Mesothelial cell of epicardium (in vitro differentiated cells): ENCODE data around the gene TOMM40L. TPM values are rescaled to one million over a fixed set of nuclear protein-coding genes. Genes with fewer than 3 reads are reported as not detected.
A peak's percentile ranks its signal among the peaks of the same experiment; 100 is the strongest.
"Not testable (repeated sequence)": the region's sequence is repeated elsewhere in the genome, so short reads cannot be mapped to it uniquely, and the experiment has no call there.

ENCODE experiments used
- DNase-seq, 2 experiments: peaks; one replicate each; pipeline ENCODE4 v3.0.0; 2021; ENCODE audit warnings: low spot score in 2 of 2; ENCODE audit not compliant: unreplicated experiment in 2 of 2
- H3K27ac Mint-ChIP-seq: 2 replicates; pipeline ENCODE4 v1.8.0; 2021; ENCODE audit warnings: mixed read lengths
- H3K27me3 Mint-ChIP-seq: 2 replicates; pipeline ENCODE4 v1.8.0; 2021; ENCODE audit warnings: low read depth, mixed read lengths
- H3K36me3 Mint-ChIP-seq: 2 replicates; pipeline ENCODE4 v1.8.0; 2021; ENCODE audit warnings: mixed read lengths
- H3K4me1 Mint-ChIP-seq: 2 replicates; pipeline ENCODE4 v1.8.0; 2021; ENCODE audit warnings: mixed read lengths
- H3K4me3 Mint-ChIP-seq: 2 replicates; pipeline ENCODE4 v1.8.0; 2021; ENCODE audit warnings: mild to moderate bottlenecking, moderate library complexity, mixed read lengths
- H3K9me3 Mint-ChIP-seq: 2 replicates; pipeline ENCODE4 v1.8.0; 2021; ENCODE audit warnings: mixed read lengths
- total RNA-seq: library from RNA; stranded (reverse); gene quantifications from 3 replicates; pipeline ENCODE4 v1.2.1, GENCODE V29; 2021
- TF ChIP-seq, protein P1 (sequence below): fragments of 200-600 bp; sonication (generic); IDR thresholded peaks from one replicate; pipeline ENCODE4 v1.5.0; 2021; ENCODE audit warnings: antibody characterized with exemption; ENCODE audit not compliant: unreplicated experiment

The TOMM40L gene
- total RNA-seq, 1 donor from 2014 or later = 9.3 TPM

DNA sequence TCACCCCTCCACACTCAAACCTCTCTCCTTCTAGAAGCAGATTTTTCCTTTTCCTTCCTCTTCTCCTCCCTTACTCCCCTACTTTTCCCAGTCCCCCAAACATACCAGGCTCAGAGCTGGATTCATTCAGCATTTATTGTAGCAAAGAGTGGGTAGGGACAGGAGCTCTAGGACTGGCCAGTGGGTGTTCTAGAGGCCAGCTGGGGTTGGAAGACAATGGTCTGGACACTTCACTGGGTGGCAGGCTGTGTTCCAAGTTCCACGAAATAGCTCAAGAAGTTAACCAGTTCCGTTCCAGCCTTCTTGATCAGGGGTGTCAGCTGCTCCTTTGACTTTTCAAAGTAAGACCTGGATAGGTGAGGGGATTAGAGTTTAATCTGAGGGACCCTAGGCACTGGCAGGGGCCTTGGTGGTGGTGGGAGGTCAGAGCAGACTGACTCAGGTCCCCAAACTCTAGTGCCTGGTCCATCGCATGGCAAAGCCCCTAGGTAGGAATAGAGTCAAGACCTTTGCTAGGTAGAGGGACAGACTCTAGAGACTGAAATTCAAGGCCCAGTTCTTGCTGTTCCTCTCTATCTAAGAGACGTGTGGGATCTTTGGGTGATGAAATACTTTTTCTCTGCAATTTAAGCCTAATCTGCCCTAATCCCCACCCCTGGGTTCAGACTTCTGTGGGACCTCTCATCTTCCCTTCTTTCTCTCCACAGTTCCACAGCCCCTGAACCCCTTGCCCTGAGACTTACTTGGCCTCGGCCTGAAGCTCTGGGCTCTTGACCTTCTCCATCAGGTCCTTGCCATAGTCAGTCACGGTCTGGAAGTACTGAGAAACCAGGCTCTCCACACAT lies 3.5 kb upstream of the TOMM40L start:
- Mint-ChIP-seq H3K36me3 (no peaks in the 10 kb centered on the region), H3K4me3 (no peak overlapping the region), H3K4me1 (peaks cover 14% of the 10 kb centered on the region), H3K9me3 (no peaks in the 10 kb centered on the region), H3K27ac (no peak overlapping the region), H3K27me3 (no peaks in the 10 kb centered on the region)
- TF ChIP-seq, protein P1, sequence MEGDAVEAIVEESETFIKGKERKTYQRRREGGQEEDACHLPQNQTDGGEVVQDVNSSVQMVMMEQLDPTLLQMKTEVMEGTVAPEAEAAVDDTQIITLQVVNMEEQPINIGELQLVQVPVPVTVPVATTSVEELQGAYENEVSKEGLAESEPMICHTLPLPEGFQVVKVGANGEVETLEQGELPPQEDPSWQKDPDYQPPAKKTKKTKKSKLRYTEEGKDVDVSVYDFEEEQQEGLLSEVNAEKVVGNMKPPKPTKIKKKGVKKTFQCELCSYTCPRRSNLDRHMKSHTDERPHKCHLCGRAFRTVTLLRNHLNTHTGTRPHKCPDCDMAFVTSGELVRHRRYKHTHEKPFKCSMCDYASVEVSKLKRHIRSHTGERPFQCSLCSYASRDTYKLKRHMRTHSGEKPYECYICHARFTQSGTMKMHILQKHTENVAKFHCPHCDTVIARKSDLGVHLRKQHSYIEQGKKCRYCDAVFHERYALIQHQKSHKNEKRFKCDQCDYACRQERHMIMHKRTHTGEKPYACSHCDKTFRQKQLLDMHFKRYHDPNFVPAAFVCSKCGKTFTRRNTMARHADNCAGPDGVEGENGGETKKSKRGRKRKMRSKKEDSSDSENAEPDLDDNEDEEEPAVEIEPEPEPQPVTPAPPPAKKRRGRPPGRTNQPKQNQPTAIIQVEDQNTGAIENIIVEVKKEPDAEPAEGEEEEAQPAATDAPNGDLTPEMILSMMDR = no peak
- no peak for DNase-seq

DNA sequence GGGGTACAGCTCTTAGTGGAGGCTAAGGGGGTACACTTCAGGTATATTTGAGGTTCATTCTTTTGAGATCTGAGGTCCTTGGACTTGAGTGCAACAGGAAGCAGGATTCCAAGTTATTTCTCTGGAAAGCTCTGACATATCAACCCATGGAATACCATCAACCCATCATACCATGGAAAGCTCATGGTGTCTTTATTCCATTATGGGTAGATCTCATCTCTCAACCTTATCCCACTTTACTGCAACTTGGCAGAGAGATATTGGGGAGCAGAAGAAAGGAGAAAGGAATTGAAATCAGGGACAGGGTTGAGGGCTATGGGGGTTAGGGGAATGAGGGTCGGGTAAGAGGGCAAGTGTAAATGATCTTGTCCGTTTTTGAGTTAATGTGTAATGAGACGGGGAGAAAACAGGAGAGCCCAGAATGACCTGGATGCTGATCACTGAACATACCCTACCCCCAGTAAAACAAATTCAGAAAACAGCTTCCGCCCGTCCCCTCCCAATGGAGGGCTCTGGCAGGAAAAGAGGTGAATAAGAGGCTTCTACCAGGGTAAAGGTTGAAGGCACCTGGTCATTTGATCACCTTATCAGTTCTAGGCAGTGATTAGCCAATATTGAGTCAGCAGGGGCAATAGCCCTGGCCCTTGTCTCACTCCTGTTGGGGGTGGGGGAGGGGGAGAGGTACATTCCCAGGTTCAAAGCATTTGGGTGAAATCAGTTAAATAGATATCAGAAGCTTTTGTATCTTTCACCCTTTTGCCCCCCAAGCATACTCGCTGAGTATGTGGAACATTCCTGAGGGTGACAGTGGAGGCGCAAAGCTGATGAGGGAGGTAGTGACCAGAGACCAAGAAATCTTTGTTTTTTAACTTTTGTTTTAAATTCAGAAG lies 1.8 kb upstream of the TOMM40L start:
- Mint-ChIP-seq H3K27me3 (no peaks in the 10 kb centered on the region), H3K27ac (no peak overlapping the region), H3K4me1 (peaks cover 20% of the 10 kb centered on the region), H3K4me3 (no peak overlapping the region), H3K9me3 (no peaks in the 10 kb centered on the region), H3K36me3 (peaks cover 4% of the 10 kb centered on the region)
- TF ChIP-seq, protein P1 = no peak
- no peak for DNase-seq

DNA sequence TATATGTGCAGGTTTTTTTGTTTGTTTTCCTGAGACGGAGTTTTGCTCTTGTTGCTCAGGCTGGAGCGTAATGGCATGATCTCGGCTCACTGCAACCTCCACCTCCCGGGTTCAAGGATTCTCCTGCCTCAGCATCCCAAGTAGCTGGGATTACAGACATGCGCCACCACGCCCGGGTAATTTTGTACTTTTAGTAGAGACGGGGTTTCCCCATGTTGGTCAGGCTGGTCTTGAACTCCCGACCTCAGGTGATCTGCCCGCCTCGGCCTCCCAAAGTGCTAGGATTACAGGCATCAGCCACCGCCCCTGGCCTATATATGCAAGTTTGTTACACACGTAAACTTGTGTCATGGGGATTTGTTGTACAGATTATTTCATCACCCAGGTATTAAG lies 1.2 kb upstream of the TOMM40L start:
- not testable (repeated sequence) for H3K27ac Mint-ChIP-seq, H3K27me3 Mint-ChIP-seq, DNase-seq, H3K4me3 Mint-ChIP-seq, H3K9me3 Mint-ChIP-seq, H3K36me3 Mint-ChIP-seq
- peaks cover 20% of the 10 kb centered on the region for H3K4me1 Mint-ChIP-seq

DNA sequence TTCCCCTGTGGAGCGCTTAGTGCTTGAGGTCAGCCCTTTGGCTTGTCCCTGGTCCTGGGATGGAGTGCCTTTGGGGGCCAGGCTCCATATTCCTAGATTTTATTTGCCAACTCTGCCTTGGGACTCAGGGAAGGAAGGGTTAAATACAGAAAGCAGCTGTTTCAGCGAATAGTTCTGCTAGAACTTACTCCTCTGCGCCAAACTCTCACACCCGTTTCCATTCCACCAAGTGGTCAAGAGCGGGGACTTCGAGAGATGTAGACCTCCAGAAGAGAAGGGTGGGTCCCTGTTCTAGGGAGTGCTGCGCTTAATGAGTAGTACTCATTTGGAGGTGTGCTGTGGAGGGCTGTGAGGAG lies 704 bp upstream of the TOMM40L start:
- H3K9me3 Mint-ChIP-seq = no peaks in the 10 kb centered on the region
- DNase-seq = no peak
- peaks cover 4% of the 10 kb centered on the region for H3K36me3 Mint-ChIP-seq
- H3K27me3 Mint-ChIP-seq = no peaks in the 10 kb centered on the region
- H3K27ac Mint-ChIP-seq = peak overlapping the region; percentile 10
- H3K4me1 Mint-ChIP-seq = peaks cover 20% of the 10 kb centered on the region
- TF ChIP-seq, protein P1 = no peak
- peak overlapping the region; percentile 99 for H3K4me3 Mint-ChIP-seq

DNA sequence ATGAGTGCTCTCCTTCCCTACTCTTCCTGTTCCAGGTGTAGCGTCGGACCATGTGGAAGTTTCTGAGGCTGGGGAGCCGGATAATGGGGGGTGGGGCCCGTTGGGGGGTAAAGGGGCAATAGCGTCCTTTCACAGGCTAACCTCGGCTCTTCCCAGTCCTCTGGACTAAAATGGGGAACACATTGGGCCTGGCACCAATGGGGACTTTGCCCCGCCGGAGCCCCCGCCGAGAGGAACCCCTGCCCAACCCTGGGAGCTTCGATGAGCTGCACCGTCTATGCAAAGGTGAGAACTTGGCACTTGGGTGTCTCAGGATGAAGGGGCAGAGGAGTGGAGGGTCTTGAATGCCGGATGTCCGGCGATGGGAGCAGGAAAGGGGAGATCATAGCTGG lies 456 bp downstream of the TOMM40L start:
- TF ChIP-seq, protein P1 = no peak
- Mint-ChIP-seq H3K36me3 (peaks cover 4% of the 10 kb centered on the region), H3K9me3 (no peaks in the 10 kb centered on the region), H3K4me3 (peak overlapping the region; percentile 99), H3K27me3 (no peaks in the 10 kb centered on the region), H3K4me1 (peaks cover 20% of the 10 kb centered on the region), H3K27ac (no peak overlapping the region)
- no peak for DNase-seq

DNA sequence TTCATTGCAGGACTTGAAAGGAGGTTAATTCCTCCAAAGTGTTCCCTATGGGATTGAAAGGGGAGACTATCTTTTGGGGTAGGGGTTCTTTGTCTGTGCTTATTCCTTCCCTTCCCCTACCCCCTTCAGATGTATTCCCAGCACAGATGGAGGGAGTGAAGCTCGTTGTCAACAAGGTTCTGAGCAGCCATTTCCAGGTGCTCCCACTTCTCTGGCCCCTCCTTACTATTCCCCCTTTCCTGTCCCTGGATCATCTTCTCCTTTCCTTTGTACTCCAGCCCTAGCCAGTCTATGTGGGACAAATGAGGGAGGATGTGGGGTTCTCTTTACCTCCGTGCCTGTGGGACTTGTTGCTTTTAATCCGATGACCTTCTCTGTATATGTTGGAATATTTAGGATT lies 899 bp downstream of the TOMM40L start:
- Mint-ChIP-seq H3K9me3 (no peaks in the 10 kb centered on the region), H3K27me3 (no peaks in the 10 kb centered on the region), H3K36me3 (peaks cover 4% of the 10 kb centered on the region), H3K4me1 (peaks cover 20% of the 10 kb centered on the region), H3K4me3 (peak overlapping the region; percentile 99), H3K27ac (no peak overlapping the region)
- DNase-seq = no peak
- TF ChIP-seq, protein P1 = no peak
